H1 (cell line): Measurements from ENCODE around the gene COX7A2. TPM values are rescaled to one million over a fixed set of nuclear protein-coding genes. Genes with fewer than 3 reads are reported as not detected.

Source experiments
- BACH1 ChIP-seq: IDR thresholded peaks from 2 replicates; pipeline ENCODE4 v1.6.1; 2012; ENCODE audit warnings: low read length, improper control_type of control experiment
- CHD1 ChIP-seq: IDR thresholded peaks from 2 replicates; pipeline ENCODE4 v1.6.1; 2012; ENCODE audit warnings: low read depth, low read length, improper control_type of control experiment
- HDAC6 ChIP-seq: IDR thresholded peaks from one replicate; pipeline ENCODE4 v1.7.1; 2012; ENCODE audit warnings: low read depth, mild to moderate bottlenecking, inconsistent platforms, low read length, moderate library complexity
- KDM1A ChIP-seq: fragments of 200-600, 300-600 bp; sonication (generic); IDR thresholded peaks from 2 replicates; pipeline ENCODE4 v1.7.1; 2016; ENCODE audit warnings: mild to moderate bottlenecking, low read length, borderline replicate concordance
- polyA plus RNA-seq, 7 experiments: library from polyadenylated mRNA; depleted of rRNA in 3 of 7; stranded (reverse) in 5 of 7; unstranded in 2 of 7; fragments of >200 nt in 5 of 7; fragments of 200-250 nt in 2 of 7; gene quantifications; 1 replicate in 5 of 7; 2 replicates in 1 of 7; 4 replicates in 1 of 7; pipeline versions ENCODE4 v1.2.1 to v1.2.3, GENCODE V29; 2011 to 2013; ENCODE audit warnings: missing spikeins in 2 of 7, mixed read lengths in 2 of 7
- total RNA-seq: library from RNA; stranded (reverse); fragmentation: NEBNext Ultra II Directional; extraction: Animal tissue kit (Norgen Biotek cat#: 25700); gene quantifications from 2 replicates; pipeline ENCODE4 v1.2.1, GENCODE V29; 2021

The COX7A2 gene
- total and polyA plus RNA-seq, 2 of the 8 experiments (the other 6 are each of a cell fraction or from before 2014, with no cell fraction given): 262 to 468 TPM

DNA sequence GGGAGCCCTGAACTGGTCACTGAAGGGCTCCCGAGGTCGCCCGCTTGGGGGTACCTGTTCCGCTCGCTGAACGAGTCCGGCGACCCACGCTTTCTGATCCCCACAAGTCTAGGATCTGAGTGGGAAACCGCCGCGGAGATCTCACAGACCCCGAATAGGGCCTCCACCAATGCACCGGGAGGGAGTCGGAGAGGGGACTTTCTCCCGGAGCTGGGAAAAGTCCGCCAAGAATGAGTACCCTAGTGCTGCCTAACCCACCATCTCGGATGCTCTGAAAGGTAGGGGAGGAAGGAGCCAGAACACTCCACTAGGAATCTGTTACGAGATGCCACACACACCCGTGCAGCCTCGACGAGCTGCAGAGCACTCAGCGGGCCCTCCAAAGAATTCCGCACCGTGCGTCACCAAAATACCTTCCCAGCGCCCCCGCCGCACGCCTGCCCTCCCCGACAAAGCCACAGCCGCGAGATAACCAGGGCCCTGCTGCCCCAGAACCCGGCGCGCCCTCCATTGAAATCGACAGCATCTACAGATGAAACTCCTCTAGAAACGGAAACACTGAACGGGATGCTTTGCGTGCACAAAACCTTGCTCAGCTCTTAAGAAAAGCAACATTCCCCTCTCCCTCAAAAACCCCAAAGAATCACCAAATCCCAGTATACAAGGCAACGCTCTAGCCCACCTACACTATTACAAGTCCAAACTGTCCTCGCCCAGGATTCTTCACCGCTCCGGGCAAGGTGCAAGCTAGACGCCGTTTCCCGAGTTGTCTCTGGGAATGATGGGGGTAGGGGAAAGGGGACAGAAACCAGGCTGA is 38.4 kb downstream of the COX7A2 start (continued):
- TF ChIP-seq KDM1A (0 out of 2 replicates have a peak, but pooled peaks have one; percentile 2), HDAC6 (no peak), BACH1 (0 out of 2 replicates have a peak, but pooled peaks have one; percentile 4), CHD1 (no peak)
